Hippocampal formation (tissue), 2 donors: ENCODE results near the gene CHD3.

Experiments
- DNase-seq, 2 donors: peaks; one replicate each; lab custom pipeline; 2025; lab: John Stamatoyannopoulos, UW

The CHD3 gene

DNA sequence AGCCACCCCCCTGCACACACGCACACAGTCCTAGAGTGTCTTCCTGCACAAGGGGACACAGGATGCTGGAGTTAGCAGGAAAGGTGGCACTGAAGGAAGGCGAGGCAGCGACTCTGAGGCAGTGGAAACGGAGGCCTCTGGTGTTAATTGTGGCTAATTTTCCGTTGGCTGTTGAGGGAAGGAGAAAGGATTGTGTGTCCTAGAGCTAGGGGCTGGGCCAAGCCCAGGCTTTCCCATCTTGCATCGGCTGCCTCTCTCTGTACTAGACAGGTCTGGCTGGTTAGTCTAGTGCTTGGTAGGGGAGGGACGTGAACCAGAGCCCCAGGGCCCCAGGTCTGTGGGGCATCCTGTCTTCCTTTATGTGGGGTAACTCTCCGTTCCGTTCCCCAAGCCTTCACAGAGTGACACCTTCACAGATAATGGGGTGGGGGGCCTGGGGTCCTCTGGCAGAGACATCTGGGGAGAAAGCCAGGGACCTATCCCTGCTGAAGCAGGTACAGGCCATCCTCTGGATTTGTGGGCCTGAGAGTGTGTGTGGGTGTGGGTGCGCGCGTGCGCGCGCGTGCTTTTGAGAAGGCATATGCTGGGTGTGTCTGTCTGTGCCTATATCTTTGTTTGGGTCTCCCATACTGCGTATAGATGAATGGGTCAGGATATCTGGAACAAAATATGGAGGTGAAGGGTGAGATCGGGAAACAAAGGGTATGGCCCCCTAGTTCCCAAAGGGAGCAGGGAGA, at the start of gene CHD3:
Gene CHD3 (plus strand): TSS at position 606 of the 737 bp plus-strand sequence. CDS start 212 bp downstream, outside the sequence.
- no peak for DNase-seq

DNA sequence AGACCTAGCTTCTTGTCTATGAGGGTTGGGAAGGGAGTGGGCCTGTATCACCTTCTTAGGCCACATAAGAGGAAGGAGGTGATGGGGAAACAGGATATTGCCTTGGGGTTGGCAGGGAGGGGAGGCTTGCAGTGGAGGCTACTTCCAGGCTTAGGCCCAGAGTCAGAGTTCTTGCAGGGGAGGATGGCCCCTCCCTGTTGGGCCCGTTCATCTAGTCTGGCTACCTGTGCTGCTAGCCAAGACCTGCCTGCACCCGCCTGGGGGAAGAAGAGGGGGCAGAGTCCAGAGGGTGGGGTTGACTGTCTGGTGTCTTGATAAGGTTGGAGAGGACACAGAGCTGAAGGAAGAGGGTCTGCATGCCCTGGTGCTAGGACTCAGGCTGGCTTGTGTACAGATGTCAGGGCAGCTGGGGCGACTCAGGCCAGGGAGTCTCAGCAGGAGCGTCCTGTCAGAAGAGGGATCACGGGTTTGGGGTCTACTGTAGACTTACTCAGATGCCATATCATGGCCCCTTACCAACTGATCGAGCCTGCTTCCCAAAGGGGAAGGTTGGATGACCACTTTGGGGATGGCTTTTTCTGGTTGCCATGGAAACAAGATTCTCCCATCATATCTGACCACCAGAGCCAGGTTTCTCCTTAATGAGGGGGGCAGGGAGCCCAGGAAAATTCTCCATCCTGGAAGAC, 49.3 kb upstream of the CHD3 start:
- no peak for DNase-seq

DNA sequence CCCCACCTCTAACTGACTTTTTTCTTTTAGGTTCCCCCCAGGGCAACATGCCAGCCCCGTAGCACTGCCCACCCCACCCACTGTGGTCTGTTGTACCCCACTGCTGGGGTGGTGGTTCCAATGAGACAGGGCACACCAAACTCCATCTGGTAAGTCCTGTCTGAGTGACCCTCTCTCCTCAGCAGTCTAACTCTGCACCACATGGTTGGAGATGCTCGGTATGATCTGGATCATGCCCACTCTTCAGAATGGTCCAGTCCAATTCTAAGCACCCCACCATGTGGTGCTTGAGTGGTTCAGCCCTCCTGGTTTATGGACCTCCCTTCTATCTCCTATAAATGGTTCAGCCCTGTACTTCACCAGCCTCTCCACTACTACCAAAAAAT, 48.7 kb upstream of the CHD3 start:
- peak in 1 of 2 donors; percentile 14 for DNase-seq

DNA sequence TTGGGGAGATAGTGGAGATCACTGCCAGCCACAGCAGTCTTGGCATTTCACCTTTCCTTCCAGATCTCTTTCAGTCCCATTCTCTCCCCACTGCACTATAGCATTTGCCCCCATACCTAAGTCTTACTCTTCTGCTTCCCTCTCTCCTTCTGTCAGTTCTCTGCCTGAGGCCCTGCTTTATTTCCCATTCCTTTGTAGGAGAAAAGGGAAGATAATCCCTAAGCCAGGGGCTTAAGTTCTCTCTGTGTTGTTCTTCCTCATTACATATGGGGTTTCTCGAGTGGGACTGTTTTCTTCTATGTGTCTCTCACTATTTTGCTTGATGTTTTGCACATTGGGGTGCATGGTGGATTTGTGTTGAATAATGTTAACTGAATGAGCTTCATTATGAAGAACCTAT, 48.1 kb upstream of the CHD3 start:
- DNase-seq = no peak

DNA sequence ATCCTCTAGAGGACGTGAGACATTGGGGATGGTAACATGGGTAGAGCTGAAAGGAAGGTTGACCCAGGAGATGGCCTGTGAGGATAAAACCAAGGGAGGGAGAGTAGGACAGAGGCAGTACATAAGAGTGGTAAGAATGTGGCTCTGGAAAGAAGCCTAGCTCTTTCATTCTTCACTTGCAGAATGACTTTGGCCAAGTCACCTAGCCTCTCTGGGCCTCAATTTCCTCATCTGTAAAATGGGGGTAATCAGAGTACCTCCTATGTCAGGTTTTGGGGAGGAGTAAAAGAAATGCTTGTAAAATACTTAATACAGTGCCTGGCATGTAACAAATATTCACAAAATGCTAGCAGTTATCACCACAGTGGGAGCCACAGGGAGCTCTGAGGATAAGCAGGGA, 47.7 kb upstream of the CHD3 start:
- no peak for DNase-seq

GRCh38 chr17:7841396-7841914, 47.1 kb upstream of the CHD3 start:
- DNase-seq = peak; percentile 72 to 81

DNA sequence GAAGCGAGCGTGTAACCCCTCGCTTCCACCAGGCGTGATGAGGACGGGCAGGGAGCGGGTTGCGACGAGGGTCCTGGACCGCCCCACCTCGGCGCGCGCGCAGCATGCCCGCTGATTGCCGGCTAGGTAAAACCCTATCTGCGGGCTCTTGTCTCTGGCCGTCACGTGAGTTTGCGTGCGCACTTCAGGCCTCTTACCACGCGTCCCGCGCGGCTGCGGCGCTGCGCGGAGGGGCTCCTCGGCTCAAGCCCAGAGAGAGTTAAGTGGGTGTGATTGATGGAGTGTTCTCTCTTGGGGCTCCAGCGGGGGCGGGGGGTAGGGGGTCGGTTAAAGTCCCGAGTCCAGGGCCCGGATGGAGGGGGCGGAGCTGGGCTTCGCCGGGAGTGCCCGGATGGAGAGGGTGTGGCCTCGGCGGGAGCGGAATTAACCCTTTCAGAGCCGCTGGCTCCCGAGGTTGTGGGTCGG, 46.6 kb upstream of the CHD3 start:
- peak; percentile 79 to 89 for DNase-seq

DNA sequence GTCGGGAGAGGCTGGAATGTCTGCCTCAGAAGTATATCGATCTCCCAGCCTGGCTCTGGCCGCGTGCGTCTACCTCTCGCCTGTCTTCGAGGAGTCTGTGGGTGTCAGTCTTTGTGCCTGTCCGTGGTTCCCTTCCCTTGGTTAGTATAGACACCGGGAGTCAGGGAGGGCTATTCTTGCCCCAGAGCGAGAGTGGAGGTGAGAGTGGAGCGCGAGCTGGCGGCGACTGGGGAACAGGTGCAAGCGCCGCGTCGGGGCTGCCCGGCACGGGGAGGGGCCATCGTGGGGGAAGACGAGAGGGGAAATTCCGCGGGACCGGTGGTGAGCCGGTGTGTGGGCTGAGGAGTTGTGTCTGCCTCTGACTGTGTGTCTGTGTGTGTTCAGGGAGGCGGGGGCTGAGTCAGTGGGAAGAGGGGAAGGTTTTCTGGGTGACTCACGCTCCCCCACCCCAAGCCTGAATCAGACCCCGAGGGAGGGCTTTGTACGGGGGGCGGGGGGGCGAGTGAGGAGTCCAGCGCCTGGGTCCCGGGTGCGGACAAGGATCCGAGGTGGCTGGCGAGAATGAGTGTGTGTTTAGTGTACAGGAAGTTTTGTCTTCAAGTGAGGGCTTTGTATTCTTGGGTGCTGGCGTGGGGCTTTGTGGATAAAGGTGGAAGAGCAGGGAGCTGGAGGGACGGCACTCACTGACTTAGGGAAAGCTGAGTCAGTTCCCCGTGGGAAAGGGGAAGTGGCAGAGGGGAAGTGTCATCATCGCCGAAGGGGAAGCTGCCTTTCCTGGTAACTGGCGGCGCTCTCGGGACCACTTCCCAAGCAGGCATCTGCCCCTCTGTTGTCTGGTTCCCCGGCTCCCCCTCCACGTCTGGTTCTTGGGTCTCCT, 46.0 kb upstream of the CHD3 start:
- peak; percentile 41 to 77 for DNase-seq

DNA sequence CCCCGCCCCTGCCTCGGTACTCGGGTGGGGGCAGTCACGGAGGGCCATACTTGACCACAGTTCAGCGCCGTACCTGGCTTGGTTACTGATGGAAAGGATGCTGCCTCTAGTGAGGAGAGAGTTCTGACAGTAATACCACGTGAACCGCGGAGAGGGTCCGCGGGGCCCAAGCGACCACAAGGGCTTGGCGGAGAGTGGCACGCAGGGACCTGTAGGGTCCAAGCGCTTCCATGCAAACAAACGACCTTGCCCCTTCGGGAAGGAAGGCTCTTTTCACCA, 45.4 kb upstream of the CHD3 start:
- no peak for DNase-seq

DNA sequence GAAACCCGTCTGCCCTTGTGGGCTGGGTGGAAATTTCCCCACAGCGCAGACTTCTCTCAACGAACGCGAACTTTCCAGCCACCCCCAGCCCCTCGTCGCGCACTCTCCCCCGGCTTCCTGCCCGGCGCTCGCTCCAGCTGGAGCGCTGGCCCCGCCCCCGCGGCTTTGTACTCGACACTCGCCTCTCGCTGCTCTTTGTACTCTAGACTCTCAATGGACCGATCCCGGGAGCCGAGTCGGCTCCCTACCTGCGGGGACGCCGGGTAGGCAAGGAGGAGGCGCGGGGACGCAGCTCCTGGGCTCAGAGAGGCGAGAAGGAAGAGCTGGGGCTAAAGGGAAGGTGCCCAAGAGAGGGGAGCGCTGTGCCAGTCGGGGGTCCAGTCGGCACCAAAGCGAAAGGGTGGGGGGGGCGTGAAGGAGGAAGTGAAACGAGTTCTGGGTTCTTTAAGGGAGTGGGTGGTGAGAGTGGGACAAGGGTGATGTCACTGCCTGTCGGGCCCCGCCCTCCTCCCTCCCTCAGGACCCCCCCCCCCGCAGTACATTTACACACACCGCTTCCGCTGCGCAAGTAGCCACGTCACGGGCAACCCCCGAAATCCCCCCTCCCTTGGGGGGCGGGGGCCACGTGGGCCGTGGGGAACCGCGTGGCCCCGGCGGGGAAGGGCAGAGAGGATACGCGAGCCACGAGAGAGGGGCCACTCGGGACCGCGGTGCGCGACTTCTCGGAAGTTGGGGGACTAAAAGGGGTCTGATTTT, 44.9 kb upstream of the CHD3 start:
- DNase-seq = peak; percentile 58 to 68

DNA sequence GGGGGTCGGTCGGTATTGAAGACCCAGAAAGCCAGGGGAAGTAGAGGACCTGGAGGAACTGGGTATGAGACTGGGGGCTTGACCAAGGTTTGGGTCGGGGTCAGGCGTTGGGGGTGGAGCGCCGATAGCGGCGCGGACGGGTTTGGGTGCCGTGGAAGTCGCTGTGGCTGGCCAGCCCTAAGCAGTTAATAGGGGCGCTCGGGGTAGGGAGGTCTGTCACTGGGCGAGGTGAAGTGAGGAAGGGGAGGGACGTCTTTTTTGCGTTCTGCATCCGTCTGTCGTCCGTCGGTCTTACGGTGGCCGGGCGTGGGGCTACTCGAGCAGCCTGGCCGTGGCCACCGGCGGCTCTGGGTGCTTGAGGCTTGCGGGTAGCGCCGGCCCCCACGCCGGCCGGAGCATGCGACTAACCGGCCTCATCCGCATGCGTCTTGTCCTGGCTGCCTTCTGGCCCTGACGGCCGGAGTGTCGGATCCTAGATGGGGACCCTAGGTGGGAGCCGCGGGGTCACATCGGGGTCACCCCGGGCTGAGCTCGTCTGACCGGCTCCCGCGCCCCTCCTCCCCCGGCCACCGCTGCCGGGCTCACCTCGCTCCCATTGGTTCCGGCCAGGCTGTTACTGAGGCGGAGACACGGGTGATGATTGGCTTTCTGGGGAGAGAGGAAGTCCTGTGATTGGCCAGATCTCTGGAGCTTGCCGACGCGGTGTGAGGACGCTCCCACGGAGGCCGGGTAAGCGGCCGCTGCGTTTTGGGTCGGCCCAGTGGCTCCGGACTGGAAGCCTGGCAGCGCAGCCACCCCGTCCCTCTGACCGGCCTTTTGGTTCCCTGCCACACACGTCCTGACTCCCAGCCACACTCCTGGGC, 44.1 kb upstream of the CHD3 start:
- DNase-seq = peak; percentile 91 to 97

GRCh38 chr17:7845359-7846062, 43.1 kb upstream of the CHD3 start:
- DNase-seq = no peak

DNA sequence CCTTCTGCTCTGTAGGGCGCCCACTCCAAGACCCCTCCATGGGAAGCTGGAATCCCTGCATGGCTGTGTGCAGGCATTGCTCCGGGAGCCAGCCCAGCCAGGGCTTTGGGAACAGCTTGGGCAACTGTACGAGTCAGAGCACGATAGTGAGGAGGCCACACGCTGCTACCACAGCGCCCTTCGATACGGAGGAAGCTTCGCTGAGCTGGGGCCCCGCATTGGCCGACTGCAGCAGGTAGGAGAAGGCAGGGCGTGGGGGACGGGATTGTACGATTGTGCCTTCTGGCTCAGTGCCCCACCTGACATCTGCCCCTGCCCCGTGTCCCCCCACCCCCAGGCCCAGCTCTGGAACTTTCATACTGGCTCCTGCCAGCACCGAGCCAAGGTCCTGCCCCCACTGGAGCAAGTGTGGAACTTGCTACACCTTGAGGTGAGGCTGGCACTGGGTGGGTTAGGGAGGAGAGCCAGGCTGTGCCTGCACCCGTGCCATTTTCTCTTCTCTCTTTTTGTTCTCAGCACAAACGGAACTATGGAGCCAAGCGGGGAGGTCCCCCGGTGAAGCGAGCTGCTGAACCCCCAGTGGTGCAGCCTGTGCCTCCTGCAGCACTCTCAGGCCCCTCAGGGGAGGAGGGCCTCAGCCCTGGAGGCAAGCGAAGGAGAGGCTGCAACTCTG, 42.4 kb upstream of the CHD3 start:
- DNase-seq = no peak

DNA sequence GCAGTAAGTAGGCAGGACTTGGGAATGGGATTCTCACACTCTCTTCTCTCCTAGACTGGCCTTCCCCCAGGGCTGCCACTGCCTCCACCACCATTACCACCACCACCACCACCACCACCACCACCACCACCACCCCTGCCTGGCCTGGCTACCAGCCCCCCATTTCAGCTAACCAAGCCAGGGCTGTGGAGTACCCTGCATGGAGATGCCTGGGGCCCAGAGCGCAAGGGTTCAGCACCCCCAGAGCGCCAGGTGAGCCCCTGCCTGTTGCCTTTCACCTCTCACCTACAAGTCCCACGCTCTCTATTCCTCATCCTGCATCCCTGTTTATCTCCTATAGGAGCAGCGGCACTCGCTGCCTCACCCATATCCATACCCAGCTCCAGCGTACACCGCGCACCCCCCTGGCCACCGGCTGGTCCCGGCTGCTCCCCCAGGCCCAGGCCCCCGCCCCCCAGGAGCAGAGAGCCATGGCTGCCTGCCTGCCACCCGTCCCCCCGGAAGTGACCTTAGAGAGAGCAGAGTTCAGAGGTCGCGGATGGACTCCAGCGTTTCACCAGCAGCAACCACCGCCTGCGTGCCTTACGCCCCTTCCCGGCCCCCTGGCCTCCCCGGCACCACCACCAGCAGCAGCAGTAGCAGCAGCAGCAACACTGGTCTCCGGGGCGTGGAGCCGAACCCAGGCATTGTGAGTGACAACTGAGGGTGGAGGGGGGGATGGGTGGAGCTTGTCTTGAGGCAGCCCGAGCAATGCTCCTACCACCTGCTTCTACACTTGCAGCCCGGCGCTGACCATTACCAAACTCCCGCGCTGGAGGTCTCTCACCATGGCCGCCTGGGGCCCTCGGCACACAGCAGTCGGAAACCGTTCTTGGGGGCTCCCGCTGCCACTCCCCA, 41.6 kb upstream of the CHD3 start:
- DNase-seq = no peak

DNA sequence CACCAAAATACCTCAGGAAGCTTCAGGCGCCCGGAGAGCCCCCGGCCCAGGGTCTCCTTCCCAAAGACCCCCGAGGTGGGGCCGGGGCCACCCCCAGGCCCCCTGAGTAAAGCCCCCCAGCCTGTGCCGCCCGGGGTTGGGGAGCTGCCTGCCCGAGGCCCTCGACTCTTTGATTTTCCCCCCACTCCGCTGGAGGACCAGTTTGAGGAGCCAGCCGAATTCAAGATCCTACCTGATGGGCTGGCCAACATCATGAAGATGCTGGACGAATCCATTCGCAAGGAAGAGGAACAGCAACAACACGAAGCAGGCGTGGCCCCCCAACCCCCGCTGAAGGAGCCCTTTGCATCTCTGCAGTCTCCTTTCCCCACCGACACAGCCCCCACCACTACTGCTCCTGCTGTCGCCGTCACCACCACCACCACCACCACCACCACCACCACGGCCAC, 40.4 kb upstream of the CHD3 start:
- DNase-seq = no peak

- no peak for DNase-seq
These were observed 39.9 kb upstream of the CHD3 start for GRCh38 chr17:7848739-7849129.

- DNase-seq = no peak
These were observed 39.3 kb upstream of the CHD3 start for GRCh38 chr17:7849130-7849750.
